Erythroblast (primary cell): ENCODE data around the gene ACVR2A.

ENCODE experiments used
- GATA1 ChIP-seq: IDR thresholded peaks from 2 replicates; pipeline ENCODE4 v1.6.1; 2011; ENCODE audit warnings: low read depth, mild to moderate bottlenecking, control low read depth, low read length, moderate library complexity
- POLR2A ChIP-seq: IDR thresholded peaks from 2 replicates; pipeline ENCODE4 v1.6.1; 2011; ENCODE audit warnings: mild to moderate bottlenecking, low read length

GRCh38 chr2:147879846-147880245 is 35.0 kb downstream of the ACVR2A start:
- TF ChIP-seq POLR2A = no peak
- no peak for TF ChIP-seq GATA1
